GM19455 (cell line): ENCODE results near the gene PRRC2A.

Source experiments
- ATAC-seq: cut with Tn5 transposase; IDR thresholded peaks from one replicate; pipeline ENCODE4 v1.9.1; 2021; ENCODE audit not compliant: unreplicated experiment

PRRC2A gene

DNA sequence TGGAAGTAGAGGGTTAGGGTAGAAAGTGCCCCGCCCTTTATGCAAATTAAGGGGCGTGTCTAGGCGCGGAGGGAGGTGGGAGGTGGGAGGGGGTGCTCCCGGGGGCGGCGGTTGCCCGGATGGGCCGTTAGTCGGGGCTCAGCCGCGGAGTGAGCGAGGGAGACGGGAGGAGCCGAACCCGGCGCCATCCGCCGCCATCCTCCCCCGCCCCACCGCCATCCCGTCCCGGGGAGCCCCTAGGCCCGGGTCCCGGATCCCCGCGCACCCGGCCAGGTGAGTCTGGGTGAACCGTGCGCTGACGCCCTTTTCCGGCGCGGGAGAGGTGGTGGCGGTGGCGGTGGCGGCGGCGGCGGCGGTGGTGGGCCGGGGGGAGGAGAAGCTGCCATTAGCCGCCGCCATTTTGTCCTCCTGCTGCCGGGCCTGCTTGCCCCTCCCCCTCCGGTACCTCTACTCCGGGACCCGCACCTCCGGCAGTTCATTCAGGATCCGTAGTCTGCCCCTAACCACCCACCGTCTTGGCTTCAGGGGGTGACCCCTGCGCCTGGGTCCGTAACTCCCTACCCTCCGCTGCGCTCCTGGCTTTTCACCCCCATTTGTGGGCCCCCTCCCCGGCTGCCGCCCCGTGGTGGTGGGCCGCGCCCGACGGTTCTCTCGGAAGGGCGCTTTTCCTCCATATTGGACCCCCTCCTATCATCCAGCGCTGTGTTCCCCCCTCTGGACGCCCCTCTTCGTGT, at the start of gene PRRC2A:
PRRC2A (plus strand) TSS at position 130 of the 734 bp plus-strand sequence. CDS start 2,075 bp downstream, outside the sequence.
- ATAC-seq, result peak; percentile 53

DNA sequence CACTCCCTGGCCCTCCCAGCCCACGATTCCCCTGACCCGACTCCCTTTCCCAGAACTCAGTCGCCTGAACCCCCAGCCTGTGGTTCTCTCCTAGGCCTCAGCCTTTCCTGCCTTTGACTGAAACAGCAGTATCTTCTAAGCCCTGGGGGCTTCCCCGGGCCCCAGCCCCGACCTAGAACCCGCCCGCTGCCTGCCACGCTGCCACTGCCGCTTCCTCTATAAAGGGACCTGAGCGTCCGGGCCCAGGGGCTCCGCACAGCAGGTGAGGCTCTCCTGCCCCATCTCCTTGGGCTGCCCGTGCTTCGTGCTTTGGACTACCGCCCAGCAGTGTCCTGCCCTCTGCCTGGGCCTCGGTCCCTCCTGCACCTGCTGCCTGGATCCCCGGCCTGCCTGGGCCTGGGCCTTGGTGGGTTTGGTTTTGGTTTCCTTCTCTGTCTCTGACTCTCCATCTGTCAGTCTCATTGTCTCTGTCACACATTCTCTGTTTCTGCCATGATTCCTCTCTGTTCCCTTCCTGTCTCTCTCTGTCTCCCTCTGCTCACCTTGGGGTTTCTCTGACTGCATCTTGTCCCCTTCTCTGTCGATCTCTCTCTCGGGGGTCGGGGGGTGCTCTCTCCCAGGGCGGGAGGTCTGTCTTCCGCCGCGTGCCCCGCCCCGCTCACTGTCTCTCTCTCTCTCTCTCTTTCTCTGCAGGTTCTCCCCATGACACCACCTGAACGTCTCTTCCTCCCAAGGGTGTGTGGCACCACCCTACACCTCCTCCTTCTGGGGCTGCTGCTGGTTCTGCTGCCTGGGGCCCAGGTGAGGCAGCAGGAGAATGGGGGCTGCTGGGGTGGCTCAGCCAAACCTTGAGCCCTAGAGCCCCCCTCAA, 48.2 kb upstream of the PRRC2A start, which contains the start of gene LTA:
LTA (plus strand) TSS at position 249 of the 871 bp plus-strand sequence; CDS start at position 703, 454 bp downstream.
- ATAC-seq, result peak; percentile 49

DNA sequence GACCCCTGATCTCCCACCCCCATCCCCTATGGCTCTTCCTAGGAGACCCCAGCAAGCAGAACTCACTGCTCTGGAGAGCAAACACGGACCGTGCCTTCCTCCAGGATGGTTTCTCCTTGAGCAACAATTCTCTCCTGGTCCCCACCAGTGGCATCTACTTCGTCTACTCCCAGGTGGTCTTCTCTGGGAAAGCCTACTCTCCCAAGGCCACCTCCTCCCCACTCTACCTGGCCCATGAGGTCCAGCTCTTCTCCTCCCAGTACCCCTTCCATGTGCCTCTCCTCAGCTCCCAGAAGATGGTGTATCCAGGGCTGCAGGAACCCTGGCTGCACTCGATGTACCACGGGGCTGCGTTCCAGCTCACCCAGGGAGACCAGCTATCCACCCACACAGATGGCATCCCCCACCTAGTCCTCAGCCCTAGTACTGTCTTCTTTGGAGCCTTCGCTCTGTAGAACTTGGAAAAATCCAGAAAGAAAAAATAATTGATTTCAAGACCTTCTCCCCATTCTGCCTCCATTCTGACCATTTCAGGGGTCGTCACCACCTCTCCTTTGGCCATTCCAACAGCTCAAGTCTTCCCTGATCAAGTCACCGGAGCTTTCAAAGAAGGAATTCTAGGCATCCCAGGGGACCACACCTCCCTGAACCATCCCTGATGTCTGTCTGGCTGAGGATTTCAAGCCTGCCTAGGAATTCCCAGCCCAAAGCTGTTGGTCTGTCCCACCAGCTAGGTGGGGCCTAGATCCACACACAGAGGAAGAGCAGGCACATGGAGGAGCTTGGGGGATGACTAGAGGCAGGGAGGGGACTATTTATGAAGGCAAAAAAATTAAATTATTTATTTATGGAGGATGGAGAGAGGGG, 47.0 kb upstream of the PRRC2A start:
- no peak for ATAC-seq

DNA sequence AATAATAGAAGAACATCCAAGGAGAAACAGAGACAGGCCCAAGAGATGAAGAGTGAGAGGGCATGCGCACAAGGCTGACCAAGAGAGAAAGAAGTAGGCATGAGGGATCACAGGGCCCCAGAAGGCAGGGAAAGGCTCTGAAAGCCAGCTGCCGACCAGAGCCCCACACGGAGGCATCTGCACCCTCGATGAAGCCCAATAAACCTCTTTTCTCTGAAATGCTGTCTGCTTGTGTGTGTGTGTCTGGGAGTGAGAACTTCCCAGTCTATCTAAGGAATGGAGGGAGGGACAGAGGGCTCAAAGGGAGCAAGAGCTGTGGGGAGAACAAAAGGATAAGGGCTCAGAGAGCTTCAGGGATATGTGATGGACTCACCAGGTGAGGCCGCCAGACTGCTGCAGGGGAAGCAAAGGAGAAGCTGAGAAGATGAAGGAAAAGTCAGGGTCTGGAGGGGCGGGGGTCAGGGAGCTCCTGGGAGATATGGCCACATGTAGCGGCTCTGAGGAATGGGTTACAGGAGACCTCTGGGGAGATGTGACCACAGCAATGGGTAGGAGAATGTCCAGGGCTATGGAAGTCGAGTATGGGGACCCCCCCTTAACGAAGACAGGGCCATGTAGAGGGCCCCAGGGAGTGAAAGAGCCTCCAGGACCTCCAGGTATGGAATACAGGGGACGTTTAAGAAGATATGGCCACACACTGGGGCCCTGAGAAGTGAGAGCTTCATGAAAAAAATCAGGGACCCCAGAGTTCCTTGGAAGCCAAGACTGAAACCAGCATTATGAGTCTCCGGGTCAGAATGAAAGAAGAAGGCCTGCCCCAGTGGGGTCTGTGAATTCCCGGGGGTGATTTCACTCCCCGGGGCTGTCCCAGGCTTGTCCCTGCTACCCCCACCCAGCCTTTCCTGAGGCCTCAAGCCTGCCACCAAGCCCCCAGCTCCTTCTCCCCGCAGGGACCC, 46.1 kb upstream of the PRRC2A start:
- ATAC-seq, result no peak

DNA sequence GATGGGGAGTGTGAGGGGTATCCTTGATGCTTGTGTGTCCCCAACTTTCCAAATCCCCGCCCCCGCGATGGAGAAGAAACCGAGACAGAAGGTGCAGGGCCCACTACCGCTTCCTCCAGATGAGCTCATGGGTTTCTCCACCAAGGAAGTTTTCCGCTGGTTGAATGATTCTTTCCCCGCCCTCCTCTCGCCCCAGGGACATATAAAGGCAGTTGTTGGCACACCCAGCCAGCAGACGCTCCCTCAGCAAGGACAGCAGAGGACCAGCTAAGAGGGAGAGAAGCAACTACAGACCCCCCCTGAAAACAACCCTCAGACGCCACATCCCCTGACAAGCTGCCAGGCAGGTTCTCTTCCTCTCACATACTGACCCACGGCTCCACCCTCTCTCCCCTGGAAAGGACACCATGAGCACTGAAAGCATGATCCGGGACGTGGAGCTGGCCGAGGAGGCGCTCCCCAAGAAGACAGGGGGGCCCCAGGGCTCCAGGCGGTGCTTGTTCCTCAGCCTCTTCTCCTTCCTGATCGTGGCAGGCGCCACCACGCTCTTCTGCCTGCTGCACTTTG, 45.1 kb upstream of the PRRC2A start, which contains the start of gene TNF:
TNF (plus strand) TSS at position 231 of the 567 bp plus-strand sequence; CDS start at position 408, 177 bp downstream.
- ATAC-seq, result no peak

DNA sequence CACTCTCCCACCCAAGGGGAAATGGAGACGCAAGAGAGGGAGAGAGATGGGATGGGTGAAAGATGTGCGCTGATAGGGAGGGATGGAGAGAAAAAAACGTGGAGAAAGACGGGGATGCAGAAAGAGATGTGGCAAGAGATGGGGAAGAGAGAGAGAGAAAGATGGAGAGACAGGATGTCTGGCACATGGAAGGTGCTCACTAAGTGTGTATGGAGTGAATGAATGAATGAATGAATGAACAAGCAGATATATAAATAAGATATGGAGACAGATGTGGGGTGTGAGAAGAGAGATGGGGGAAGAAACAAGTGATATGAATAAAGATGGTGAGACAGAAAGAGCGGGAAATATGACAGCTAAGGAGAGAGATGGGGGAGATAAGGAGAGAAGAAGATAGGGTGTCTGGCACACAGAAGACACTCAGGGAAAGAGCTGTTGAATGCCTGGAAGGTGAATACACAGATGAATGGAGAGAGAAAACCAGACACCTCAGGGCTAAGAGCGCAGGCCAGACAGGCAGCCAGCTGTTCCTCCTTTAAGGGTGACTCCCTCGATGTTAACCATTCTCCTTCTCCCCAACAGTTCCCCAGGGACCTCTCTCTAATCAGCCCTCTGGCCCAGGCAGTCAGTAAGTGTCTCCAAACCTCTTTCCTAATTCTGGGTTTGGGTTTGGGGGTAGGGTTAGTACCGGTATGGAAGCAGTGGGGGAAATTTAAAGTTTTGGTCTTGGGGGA, 44.4 kb upstream of the PRRC2A start:
- ATAC-seq, result no peak

DNA sequence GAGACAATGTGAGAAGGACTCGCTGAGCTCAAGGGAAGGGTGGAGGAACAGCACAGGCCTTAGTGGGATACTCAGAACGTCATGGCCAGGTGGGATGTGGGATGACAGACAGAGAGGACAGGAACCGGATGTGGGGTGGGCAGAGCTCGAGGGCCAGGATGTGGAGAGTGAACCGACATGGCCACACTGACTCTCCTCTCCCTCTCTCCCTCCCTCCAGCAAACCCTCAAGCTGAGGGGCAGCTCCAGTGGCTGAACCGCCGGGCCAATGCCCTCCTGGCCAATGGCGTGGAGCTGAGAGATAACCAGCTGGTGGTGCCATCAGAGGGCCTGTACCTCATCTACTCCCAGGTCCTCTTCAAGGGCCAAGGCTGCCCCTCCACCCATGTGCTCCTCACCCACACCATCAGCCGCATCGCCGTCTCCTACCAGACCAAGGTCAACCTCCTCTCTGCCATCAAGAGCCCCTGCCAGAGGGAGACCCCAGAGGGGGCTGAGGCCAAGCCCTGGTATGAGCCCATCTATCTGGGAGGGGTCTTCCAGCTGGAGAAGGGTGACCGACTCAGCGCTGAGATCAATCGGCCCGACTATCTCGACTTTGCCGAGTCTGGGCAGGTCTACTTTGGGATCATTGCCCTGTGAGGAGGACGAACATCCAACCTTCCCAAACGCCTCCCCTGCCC, 43.5 kb upstream of the PRRC2A start:
- no peak for ATAC-seq

DNA sequence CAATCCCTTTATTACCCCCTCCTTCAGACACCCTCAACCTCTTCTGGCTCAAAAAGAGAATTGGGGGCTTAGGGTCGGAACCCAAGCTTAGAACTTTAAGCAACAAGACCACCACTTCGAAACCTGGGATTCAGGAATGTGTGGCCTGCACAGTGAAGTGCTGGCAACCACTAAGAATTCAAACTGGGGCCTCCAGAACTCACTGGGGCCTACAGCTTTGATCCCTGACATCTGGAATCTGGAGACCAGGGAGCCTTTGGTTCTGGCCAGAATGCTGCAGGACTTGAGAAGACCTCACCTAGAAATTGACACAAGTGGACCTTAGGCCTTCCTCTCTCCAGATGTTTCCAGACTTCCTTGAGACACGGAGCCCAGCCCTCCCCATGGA, 42.9 kb upstream of the PRRC2A start:
- no peak for ATAC-seq

DNA sequence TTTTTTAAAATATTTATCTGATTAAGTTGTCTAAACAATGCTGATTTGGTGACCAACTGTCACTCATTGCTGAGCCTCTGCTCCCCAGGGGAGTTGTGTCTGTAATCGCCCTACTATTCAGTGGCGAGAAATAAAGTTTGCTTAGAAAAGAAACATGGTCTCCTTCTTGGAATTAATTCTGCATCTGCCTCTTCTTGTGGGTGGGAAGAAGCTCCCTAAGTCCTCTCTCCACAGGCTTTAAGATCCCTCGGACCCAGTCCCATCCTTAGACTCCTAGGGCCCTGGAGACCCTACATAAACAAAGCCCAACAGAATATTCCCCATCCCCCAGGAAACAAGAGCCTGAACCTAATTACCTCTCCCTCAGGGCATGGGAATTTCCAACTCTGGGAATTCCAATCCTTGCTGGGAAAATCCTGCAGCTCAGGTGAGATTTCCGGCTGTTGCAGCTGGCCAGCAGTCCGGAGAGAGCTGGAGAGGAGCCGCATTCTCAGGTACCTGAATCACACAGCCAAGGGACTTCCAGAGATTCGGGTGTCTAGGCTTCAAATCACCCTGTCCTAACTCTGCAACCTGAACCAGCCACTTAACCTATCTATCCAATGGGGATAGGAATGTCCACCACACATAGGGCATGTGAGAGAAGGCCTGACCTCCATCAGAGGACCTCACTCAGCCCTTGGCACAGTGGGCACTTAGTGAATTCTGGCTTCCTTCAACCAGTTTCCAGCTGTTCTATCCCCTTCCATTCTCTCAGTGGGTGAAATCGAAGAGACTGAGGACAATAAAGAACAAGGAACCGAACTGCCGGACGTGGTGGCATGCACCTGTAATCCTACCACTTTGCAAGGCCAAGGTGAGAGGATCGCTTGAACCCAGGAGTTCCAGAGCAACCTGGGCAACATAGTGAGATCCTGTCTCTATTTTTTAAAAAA, 42.1 kb upstream of the PRRC2A start:
- no peak for ATAC-seq

DNA sequence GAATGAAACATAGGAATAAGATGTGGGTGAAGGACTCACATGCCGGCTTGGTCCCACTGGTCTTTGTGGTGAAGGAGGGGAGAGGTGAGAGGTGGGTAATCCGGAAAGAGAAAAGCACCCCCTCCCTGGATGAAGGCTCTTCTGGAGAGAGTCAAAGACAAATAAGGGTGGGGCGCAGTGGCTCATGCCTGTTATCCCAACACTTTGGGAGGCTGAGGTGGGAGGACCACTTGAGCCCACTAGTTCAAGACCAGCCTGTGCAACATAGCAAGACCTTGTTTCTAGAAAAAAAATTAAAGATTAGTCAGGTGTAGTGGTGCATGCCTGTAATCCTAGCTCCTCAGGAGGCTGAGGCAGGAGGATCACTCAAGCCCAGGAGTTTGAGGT, 41.4 kb upstream of the PRRC2A start:
- ATAC-seq, result no peak

DNA sequence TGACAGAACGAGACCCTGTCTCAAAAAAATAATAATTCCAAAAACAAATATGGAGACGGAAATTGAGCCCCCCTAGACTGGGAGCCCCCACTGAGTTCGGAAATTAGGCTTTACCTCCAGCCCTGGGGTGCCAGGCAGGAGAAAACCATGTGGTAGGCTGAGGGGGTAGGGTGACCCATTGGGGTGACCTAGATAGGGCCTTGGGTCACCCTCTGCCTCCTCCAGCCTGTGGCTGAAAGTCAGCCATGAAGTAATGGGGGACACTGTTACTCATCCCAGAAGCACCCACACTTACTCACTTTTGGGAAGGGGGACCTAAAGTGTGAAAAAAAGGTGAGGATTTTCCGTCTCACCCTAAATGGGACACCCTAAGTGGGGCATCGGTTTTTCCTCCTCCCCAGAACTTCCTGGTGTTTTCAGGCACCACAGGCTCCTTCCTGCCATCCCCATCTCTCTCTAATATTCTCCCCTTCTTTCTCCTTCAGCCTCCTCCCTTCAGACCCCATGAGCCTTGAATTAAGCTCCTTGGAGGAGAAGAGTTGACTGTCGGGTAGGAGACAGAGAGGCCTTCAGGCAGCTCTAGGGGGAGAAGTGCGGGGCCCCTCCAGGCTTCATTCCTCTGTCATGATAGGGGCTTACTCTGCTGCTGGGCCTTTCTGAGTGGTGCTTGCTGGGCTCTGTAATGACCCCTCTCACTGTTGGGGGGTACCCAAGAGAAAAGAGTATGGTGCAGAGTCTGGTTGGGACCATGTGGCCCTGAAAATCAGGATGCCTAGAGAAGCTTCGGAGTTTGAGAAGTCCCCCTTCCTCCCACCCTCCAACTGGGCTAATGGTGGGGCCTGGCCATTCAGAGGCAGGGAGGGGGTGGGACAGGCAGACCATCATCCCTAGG, 40.7 kb upstream of the PRRC2A start:
- ATAC-seq, result no peak

DNA sequence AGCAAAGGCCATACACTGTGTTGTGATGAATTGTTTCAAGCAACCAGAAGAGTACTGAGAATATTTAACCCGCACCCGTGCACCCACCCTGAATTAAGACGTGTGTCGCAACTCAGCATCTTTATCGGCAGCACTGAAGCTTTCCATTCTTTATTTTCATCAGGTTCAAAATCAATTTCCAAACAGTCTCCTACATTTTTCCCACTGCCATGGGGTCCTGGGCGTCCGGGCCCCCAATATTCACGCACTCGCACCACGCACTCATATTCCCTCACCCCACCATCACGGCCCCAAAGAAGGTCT, 40.1 kb upstream of the PRRC2A start:
- ATAC-seq, result no peak

DNA sequence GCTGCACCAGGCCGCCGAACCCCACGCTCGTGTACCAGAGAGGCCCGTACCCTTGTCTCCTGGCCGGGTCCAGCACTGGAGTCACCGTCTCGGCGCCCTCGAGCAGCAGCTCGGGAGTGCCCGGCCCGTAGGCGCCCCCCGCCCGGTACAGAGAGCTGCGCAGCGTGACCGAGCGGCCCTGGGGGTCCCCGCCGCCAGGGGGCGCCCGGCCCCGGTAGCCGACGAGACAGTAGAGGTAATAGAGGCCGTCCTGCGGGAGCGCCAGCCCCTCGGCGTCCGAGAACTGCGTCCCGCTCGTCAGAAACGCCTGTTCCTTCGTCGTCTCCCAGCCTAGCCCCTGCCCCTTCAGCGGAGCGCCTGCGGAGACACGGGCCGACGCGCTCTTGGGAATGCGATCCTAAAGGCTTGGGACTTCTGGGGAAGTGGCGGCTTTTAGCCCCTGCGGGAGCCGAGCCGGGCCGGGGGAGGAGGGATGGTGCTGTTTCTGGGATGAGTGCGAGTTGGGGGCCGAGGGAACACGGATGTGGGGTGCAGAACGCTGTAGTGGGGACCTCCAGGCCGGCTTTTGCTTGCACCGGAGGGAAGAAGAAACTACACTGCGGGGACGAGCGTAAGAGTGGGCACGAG, 39.6 kb upstream of the PRRC2A start:
- no peak for ATAC-seq

DNA sequence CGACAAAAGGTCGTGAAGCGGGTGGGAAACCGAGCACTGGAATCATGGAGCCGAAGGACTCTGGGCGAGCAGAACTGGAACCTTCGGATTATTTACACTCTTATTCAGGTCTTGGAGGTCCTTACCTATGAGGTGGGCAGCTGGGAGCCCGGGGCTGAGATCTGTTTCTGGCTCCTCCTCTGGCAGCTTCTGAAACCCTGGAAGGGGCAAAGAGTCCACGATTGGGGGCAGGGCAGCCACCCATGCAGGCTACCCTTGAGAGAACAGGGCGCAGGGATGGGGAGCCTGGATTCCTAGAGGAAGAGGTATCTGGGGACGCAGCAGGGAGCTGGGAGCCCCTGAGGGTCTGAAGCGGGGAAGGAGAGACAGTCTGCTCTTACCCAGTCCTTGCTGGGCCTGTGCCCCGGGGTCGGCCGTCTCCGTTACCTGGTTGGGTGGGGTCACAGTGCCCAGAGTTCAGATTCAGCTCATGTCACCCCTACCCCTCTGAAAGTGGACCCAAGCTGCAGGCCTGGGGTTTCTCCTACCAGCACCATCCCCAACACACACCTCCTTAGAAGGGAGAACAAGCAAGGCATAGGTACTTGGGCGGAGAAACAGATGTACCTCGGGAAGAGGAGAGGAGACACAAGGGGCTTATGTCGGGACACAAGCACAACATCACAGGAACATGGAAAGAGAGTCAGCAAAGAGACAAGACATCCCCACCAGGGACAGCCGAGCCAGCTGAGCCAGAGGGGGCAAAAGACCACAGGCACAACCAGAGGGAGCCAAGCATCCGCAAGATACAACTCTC, 38.9 kb upstream of the PRRC2A start:
- no peak for ATAC-seq

DNA sequence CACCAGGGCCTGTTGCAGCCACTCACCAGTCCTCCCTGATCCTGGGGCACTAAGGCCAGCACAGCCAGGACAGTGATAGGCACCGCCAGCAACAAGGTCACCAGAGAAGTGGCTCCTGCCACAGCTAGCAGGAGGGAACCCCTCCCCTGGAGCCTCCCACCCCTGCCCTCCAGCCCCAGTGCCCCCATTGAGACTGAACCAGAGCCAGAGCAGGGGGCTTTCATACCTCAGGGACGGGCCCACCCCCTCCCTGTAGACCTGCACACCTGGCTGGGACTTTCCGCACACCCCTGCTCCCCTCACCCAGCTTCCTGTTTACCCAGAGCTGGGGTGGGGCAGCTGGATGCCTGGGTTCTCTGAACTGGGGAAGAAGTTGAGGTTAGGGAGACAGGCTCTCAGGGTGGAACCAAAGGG, 38.3 kb upstream of the PRRC2A start, which contains the start of gene LTB:
LTB (minus strand) TSS at position 195 of the 414 bp plus-strand sequence; CDS start at position 188, 7 bp downstream.
- no peak for ATAC-seq
